ENCODE results near the gene P4HTM.
A peak's percentile ranks its signal among the peaks of the same experiment; 100 is the strongest.
"Not testable (repeated sequence)": the region's sequence is repeated elsewhere in the genome, so short reads cannot be mapped to it uniquely, and the experiment has no call there.

P4HTM gene

DNA sequence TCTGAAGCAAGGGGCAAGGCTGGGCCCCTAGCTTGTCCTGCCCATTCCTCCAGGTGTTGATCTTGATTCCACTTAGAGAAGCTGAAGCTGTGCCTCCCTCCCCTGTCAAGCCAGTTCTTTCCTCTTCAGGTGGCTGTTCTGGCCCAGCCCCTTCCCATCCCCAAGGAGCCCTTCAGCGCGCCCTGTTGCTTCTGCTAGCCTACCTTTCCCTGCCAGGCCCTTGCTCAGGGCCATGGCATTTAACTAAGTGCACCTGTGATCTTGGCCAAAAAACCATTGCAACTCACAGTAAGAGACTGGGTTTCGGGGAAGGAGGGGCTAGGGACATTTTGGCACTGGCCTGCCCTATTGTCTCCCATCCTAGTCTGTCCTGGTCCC lies 15.3 kb downstream of the P4HTM start:
- Histone ChIP-seq H3K36me3 (ENCODE audit: control insufficient read depth, insufficient read depth, low read length) (no peaks in the 10 kb centered on the region), H3K4me1 (ENCODE audit: control insufficient read depth, insufficient read depth, low read length) (peaks cover 44% of the 10 kb centered on the region), H3K9ac (ENCODE audit: low read length) (no peak overlapping the region), H3K4me3 (ENCODE audit: low read length) (no peak overlapping the region), H3K9me3 (ENCODE audit: control insufficient read depth, low read length) (no peaks in the 10 kb centered on the region), H3K27me3 (ENCODE audit: control insufficient read depth, insufficient read depth, low read length) (no peaks in the 10 kb centered on the region)

DNA sequence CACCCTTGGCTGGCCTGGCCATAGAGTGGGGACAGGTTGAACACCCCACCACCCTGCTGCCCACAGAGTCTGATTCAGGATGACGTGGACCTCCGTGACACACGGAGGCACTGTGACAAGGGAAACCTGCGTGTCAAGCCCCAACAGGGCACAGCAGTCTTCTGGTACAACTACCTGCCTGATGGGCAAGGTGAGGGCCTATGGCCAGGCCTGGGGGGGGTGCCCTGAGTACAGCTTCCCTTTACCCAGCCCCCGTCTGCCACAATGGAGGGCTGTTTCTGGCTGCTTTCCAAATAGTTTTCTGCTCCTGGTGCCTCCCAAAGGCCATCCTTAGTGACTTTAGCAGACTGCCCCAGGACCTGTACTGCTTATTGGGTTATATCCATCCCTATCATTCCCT lies 16.0 kb downstream of the P4HTM start:
- Histone ChIP-seq H3K36me3 (ENCODE audit: control insufficient read depth, insufficient read depth, low read length) (no peaks in the 10 kb centered on the region), H3K9me3 (ENCODE audit: control insufficient read depth, low read length) (no peaks in the 10 kb centered on the region), H3K27me3 (ENCODE audit: control insufficient read depth, insufficient read depth, low read length) (no peaks in the 10 kb centered on the region), H3K4me3 (ENCODE audit: low read length) (peak overlapping the region; percentile 94), H3K9ac (ENCODE audit: low read length) (no peak overlapping the region), H3K4me1 (ENCODE audit: control insufficient read depth, insufficient read depth, low read length) (peaks cover 44% of the 10 kb centered on the region)

DNA sequence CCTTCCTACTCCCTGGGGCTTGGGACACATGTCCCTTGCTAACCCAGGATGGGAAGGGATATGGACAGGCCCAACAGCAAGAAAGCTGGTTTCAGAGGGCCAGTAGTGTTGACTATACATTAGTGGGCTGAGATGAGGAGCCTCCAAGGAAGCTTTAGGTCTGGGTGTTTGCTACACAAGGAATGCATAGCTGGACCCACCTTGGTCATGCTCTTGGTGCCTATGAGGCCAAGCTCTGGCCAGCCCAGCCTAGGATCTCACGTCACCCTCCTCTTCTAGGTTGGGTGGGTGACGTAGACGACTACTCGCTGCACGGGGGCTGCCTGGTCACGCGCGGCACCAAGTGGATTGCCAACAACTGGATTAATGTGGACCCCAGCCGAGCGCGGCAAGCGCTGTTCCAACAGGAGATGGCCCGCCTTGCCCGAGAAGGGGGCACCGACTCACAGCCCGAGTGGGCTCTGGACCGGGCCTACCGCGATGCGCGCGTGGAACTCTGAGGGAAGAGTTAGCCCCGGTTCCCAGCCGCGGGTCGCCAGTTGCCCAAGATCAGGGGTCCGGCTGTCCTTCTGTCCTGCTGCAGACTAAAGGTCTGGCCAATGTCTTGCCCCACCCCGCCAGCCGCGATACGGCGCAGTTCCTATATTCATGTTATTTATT lies 16.5 kb downstream of the P4HTM start:
- Histone ChIP-seq H3K9ac (ENCODE audit: low read length) (peak overlapping the region; percentile 94), H3K36me3 (ENCODE audit: control insufficient read depth, insufficient read depth, low read length) (no peaks in the 10 kb centered on the region), H3K27me3 (ENCODE audit: control insufficient read depth, insufficient read depth, low read length) (no peaks in the 10 kb centered on the region), H3K4me1 (ENCODE audit: control insufficient read depth, insufficient read depth, low read length) (peaks cover 44% of the 10 kb centered on the region), H3K4me3 (ENCODE audit: low read length) (peak overlapping the region; percentile 94), H3K9me3 (ENCODE audit: control insufficient read depth, low read length) (no peaks in the 10 kb centered on the region)

DNA sequence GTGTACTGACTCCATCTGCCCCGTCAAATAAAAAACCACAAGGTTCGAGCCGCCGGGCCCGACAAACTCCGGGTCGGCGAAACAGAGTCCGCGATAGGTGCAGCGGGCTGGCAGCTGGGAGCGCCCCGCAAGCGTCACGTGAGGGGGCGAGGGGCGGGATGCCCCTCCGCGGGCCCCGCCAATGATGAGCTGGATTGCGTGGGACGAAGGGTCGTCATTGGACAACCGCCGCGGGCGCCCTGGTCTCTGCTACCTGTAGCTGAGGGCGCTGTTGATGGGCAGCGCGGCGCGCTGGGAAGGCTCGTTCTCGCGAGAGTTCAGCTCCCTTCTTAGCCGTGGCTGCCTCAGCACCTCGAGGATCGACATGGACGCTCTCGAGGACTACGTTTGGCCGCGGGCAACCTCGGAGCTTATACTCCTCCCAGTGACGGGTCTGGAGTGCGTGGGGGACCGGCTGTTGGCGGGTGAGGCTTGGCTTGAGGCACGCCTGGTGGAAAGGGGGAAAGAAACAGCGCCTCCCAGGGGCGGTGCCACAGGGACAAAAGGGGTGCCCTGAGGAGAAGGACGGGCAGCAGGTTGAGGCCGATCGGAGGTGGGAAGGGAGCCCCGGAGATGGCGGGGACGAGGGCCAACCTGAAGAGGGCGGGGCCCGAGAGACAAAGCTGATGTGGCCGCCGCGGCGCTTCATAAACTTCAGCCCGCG lies 17.2 kb downstream of the P4HTM start, which contains the start of gene WDR6:
Gene WDR6 (plus strand): TSS at position 324 of the 703 bp plus-strand sequence. CDS start 41 bp downstream, at position 365.
- Histone ChIP-seq H3K4me1 (ENCODE audit: control insufficient read depth, insufficient read depth, low read length) (peaks cover 44% of the 10 kb centered on the region), H3K36me3 (ENCODE audit: control insufficient read depth, insufficient read depth, low read length) (no peaks in the 10 kb centered on the region), H3K4me3 (ENCODE audit: low read length) (peak within 1 kb of the TSS; percentile 94), H3K9ac (ENCODE audit: low read length) (peak within 1 kb of the TSS; percentile 94), H3K27me3 (ENCODE audit: control insufficient read depth, insufficient read depth, low read length) (no peaks in the 10 kb centered on the region), H3K9me3 (ENCODE audit: control insufficient read depth, low read length) (no peaks in the 10 kb centered on the region)

DNA sequence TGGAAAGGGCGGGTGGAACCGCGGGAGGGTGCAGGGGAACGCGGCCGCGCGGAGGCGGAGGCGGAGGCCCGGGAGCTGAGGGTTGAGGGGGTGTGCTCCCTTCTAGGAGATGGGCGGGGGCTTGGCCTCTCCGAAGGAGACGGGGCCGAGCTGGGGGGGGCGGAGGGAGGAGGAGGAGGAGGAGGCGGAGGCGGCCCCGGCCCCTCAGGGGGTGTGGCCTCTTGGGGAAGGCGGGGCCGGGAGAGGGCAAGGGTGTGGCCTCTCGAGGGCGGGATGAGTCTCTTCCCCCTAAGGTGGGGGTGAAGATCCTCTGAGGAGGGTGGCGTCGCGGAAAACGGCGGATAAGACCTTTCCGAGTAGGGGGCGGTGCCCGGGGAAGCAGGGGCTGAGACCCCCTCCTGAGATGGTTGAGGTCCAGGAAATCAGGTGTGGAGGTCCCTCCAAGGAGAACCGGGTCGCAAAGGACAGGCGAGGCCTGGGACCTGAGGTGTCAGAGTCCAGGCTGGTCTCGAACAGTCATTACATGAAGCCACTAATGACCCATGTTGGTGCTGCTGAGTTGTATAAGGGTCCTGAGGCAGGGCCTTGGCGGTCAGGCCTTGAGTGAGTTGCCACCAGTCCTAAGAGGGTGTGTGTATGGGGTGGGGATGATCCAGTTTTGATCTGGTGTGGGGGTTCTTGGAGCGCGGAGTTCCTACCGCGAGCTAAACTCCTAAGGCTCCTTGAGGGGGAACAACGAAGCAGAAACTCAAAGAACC lies 17.9 kb downstream of the P4HTM start:
- Histone ChIP-seq H3K27me3 (ENCODE audit: control insufficient read depth, insufficient read depth, low read length) (no peaks in the 10 kb centered on the region), H3K36me3 (ENCODE audit: control insufficient read depth, insufficient read depth, low read length) (peaks cover 6% of the 10 kb centered on the region), H3K9ac (ENCODE audit: low read length) (peak overlapping the region; percentile 94), H3K4me1 (ENCODE audit: control insufficient read depth, insufficient read depth, low read length) (peaks cover 44% of the 10 kb centered on the region), H3K9me3 (ENCODE audit: control insufficient read depth, low read length) (no peaks in the 10 kb centered on the region), H3K4me3 (ENCODE audit: low read length) (peak overlapping the region; percentile 94)

DNA sequence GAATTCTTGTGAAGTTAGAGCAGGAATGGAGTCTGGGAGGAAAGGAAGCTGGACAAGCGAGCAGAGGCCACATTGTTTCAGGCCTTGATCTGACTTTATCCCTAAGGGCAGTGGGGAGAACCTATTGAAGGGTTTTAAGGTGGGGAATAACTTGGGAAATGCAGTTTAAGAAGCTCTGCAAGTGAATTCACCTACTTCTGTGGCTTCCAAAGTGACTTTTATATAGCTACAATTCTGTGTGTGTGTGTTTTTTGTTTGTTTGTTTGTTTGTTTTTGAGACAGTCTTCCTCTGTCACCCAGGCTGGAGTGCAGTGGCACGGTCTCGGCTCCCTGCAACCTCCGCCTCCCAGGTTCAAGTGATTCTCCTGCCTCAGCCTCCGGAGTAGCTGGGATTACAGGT lies 18.6 kb downstream of the P4HTM start:
- Histone ChIP-seq H3K9ac (ENCODE audit: low read length) (peak overlapping the region; percentile 1), H3K36me3 (ENCODE audit: control insufficient read depth, insufficient read depth, low read length) (peaks cover 13% of the 10 kb centered on the region), H3K4me1 (ENCODE audit: control insufficient read depth, insufficient read depth, low read length) (peaks cover 48% of the 10 kb centered on the region)
- not testable (repeated sequence) for H3K27me3 ChIP-seq (ENCODE audit: control insufficient read depth, insufficient read depth, low read length); H3K9me3 ChIP-seq (ENCODE audit: control insufficient read depth, low read length); H3K4me3 ChIP-seq (ENCODE audit: low read length)

DNA sequence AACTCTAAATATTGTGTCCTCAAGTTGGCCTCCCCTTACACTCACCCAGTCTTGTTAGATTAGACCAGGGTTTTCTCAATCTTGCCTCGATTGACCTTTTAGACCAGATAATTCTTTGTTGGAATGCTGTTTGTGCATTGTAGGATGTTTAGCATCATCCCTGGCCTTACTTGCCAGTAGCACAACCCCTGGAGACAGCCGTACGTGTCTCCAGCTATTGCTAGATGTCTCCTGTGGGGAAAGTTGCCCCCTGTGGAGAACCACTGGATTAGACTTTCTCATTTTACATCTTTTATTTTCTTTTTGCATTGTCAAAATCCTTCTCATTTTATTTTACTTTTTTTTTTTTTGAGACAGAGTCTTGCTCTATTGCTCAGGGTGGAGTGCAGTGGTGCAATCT lies 19.4 kb downstream of the P4HTM start:
- Histone ChIP-seq H3K9ac (ENCODE audit: low read length) (no peak overlapping the region), H3K27me3 (ENCODE audit: control insufficient read depth, insufficient read depth, low read length) (no peaks in the 10 kb centered on the region), H3K9me3 (ENCODE audit: control insufficient read depth, low read length) (no peaks in the 10 kb centered on the region), H3K36me3 (ENCODE audit: control insufficient read depth, insufficient read depth, low read length) (peaks cover 15% of the 10 kb centered on the region), H3K4me3 (ENCODE audit: low read length) (no peak overlapping the region), H3K4me1 (ENCODE audit: control insufficient read depth, insufficient read depth, low read length) (peaks cover 44% of the 10 kb centered on the region)

DNA sequence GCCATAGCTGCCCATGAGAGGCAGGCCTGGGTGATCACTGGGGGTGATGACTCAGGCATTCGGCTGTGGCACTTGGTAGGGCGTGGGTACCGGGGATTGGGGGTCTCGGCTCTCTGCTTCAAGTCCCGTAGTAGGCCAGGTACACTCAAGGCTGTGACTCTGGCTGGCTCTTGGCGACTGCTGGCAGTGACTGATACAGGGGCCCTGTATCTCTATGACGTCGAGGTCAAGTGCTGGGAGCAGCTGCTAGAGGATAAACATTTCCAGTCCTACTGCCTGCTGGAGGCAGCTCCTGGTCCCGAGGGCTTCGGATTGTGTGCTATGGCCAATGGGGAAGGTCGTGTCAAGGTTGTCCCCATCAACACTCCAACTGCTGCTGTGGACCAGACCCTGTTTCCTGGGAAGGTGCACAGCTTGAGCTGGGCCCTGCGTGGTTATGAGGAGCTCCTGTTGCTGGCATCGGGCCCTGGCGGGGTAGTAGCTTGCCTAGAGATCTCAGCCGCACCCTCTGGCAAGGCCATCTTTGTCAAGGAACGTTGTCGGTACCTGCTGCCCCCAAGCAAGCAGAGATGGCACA lies 22.5 kb downstream of the P4HTM start:
- Histone ChIP-seq H3K9me3 (ENCODE audit: control insufficient read depth, low read length) (no peaks in the 10 kb centered on the region), H3K4me1 (ENCODE audit: control insufficient read depth, insufficient read depth, low read length) (peaks cover 28% of the 10 kb centered on the region), H3K36me3 (ENCODE audit: control insufficient read depth, insufficient read depth, low read length) (peaks cover 31% of the 10 kb centered on the region), H3K4me3 (ENCODE audit: low read length) (no peak overlapping the region), H3K27me3 (ENCODE audit: control insufficient read depth, insufficient read depth, low read length) (no peaks in the 10 kb centered on the region), H3K9ac (ENCODE audit: low read length) (no peak overlapping the region)

DNA sequence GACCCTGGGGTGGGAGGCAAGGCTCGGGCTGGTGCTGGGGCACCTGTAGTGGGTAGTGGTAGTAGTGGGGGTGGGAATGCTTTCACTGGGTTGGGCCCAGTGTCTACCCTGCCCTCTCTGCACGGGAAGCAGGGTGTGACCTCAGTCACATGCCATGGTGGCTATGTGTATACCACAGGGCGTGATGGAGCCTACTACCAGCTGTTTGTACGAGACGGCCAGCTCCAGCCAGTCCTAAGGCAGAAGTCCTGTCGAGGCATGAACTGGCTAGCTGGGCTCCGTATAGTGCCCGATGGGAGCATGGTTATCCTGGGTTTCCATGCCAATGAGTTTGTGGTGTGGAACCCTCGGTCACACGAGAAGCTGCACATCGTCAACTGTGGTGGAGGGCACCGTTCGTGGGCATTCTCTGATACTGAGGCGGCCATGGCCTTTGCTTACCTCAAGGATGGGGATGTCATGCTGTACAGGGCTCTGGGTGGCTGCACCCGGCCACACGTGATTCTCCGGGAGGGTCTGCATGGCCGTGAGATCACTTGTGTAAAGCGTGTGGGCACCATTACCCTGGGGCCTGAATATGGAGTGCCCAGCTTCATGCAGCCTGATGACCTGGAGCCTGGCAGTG lies 23.2 kb downstream of the P4HTM start:
- Histone ChIP-seq H3K9me3 (ENCODE audit: control insufficient read depth, low read length) (no peaks in the 10 kb centered on the region), H3K4me3 (ENCODE audit: low read length) (no peak overlapping the region), H3K36me3 (ENCODE audit: control insufficient read depth, insufficient read depth, low read length) (peaks cover 31% of the 10 kb centered on the region), H3K4me1 (ENCODE audit: control insufficient read depth, insufficient read depth, low read length) (peaks cover 26% of the 10 kb centered on the region), H3K27me3 (ENCODE audit: control insufficient read depth, insufficient read depth, low read length) (no peaks in the 10 kb centered on the region), H3K9ac (ENCODE audit: low read length) (no peak overlapping the region)

DNA sequence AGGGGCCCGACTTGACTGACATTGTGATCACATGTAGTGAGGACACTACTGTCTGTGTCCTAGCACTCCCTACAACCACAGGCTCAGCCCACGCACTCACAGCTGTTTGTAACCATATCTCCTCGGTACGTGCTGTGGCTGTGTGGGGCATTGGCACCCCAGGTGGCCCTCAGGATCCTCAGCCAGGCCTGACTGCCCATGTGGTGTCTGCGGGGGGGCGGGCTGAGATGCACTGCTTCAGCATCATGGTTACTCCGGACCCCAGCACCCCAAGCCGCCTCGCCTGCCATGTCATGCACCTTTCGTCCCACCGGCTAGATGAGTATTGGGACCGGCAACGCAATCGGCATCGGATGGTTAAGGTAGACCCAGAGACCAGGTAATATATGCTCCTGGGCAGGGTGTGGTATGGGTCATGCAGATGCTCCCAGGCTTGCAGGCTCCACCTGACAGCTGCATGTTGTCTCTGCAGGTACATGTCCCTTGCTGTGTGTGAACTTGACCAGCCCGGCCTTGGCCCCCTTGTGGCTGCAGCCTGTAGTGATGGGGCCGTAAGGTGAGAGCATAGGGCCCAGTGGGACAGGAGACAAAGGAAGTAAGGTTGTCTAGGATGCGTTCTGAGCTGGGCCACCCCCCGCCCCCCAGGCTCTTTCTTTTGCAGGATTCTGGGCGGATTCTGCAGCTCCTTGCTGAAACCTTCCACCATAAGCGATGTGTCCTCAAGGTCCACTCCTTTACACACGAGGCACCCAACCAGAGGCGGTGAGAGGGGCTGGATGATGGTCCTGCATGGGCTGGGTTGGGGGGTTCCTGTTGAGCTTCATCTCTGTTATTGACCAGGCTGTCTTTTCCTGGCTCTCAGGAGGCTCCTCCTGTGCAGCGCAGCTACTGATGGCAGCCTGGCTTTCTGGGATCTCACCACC lies 24.0 kb downstream of the P4HTM start:
- H3K9me3 ChIP-seq (ENCODE audit: control insufficient read depth, low read length), result no peaks in the 10 kb centered on the region
- H3K4me3 ChIP-seq (ENCODE audit: low read length), result no peak overlapping the region
- peaks cover 31% of the 10 kb centered on the region for H3K36me3 ChIP-seq (ENCODE audit: control insufficient read depth, insufficient read depth, low read length)
- no peaks in the 10 kb centered on the region for H3K27me3 ChIP-seq (ENCODE audit: control insufficient read depth, insufficient read depth, low read length)
- peaks cover 27% of the 10 kb centered on the region for H3K4me1 ChIP-seq (ENCODE audit: control insufficient read depth, insufficient read depth, low read length)
- no peak overlapping the region for H3K9ac ChIP-seq (ENCODE audit: low read length)

DNA sequence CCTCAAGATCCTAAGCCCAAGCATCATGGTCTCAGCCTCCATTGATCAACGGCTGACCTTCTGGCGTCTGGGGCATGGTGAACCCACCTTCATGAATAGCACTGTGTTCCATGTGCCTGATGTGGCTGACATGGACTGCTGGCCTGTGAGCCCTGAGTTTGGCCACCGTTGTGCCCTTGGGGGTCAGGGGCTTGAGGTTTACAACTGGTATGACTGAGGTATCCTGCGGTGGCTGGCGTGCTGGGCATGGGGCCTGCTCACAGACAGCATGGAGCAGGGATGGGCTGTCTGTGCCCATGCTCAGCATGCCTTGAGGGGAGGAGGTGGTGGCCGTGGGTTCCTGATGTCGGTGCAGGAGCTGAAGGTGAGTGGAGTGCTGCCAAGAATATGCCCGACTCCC lies 25.0 kb downstream of the P4HTM start:
- Histone ChIP-seq H3K27me3 (ENCODE audit: control insufficient read depth, insufficient read depth, low read length) (no peaks in the 10 kb centered on the region), H3K9me3 (ENCODE audit: control insufficient read depth, low read length) (no peaks in the 10 kb centered on the region), H3K4me3 (ENCODE audit: low read length) (no peak overlapping the region), H3K36me3 (ENCODE audit: control insufficient read depth, insufficient read depth, low read length) (peaks cover 31% of the 10 kb centered on the region), H3K9ac (ENCODE audit: low read length) (no peak overlapping the region), H3K4me1 (ENCODE audit: control insufficient read depth, insufficient read depth, low read length) (peaks cover 37% of the 10 kb centered on the region)
